Ovary (tissue), 3 donors: Measurements from ENCODE around the gene CACHD1.

Source experiments
- EP300 ChIP-seq: sonication (generic); formaldehyde crosslinking; IDR thresholded peaks from one replicate; pipeline ENCODE4 v1.6.1; 2017; ENCODE audit warnings: antibody characterized with exemption
- POLR2A ChIP-seq: fragments of 450-650 bp; IDR thresholded peaks from one replicate; pipeline ENCODE4 v1.6.1; 2017; ENCODE audit warnings: antibody characterized with exemption, mild to moderate bottlenecking, moderate library complexity
- TF ChIP-seq, protein P1 (sequence below), 3 donors: fragments of 450-650 bp in 2 of 3; fragments of 200-600 bp in 1 of 3; IDR thresholded peaks; one replicate each; pipeline versions ENCODE4 v1.5.1 to v1.8.0; 2016 to 2022; ENCODE audit warnings: antibody characterized with exemption in 3 of 3, mild to moderate bottlenecking in 1 of 3
- donor health status: DM: no; HTN: no; CAD: no.

DNA sequence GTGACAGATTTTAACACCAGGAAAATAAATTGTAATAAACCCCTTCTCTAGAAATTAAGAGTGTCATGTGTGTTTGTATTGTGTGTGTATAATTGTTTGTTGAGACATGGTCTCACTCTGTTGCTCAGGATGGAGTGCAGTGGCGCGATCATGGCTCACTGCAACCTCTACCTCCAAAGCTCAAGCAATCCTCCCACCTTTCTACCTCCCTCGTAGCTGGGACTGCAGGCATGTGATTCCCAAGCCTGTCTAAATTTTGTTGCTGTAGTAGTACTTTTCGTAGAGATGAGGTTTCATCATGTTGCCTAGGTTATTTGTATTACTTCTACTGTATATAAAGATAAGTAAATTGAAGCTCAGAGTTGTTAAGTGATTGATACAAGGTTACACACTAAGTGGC is 206.5 kb downstream of the CACHD1 start:
- no peak for TF ChIP-seq POLR2A
- no peak for TF ChIP-seq EP300
- TF ChIP-seq, protein P1, sequence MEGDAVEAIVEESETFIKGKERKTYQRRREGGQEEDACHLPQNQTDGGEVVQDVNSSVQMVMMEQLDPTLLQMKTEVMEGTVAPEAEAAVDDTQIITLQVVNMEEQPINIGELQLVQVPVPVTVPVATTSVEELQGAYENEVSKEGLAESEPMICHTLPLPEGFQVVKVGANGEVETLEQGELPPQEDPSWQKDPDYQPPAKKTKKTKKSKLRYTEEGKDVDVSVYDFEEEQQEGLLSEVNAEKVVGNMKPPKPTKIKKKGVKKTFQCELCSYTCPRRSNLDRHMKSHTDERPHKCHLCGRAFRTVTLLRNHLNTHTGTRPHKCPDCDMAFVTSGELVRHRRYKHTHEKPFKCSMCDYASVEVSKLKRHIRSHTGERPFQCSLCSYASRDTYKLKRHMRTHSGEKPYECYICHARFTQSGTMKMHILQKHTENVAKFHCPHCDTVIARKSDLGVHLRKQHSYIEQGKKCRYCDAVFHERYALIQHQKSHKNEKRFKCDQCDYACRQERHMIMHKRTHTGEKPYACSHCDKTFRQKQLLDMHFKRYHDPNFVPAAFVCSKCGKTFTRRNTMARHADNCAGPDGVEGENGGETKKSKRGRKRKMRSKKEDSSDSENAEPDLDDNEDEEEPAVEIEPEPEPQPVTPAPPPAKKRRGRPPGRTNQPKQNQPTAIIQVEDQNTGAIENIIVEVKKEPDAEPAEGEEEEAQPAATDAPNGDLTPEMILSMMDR (IDR thresholded peaks at IDR 0.05) = no peak
